K562 (cell line): ENCODE measurements around the gene GNB2. TPM values are rescaled to one million over a fixed set of nuclear protein-coding genes. Genes with fewer than 3 reads are reported as not detected.

Source experiments
- C11orf30 ChIP-seq: fragments of 450-650 bp; IDR thresholded peaks from 2 replicates; pipeline ENCODE4 v1.6.1; 2016; ENCODE audit warnings: low read depth, mild to moderate bottlenecking
- CREB3L1 ChIP-seq: fragments of 450-650 bp; IDR thresholded peaks from 2 replicates; pipeline ENCODE4 v1.6.1; 2014; ENCODE audit warnings: low read depth, mild to moderate bottlenecking, moderate library complexity, borderline replicate concordance
- ELK1 ChIP-seq: sonication (generic); formaldehyde crosslinking; IDR thresholded peaks from 2 replicates; pipeline ENCODE4 v1.8.1; 2022; ENCODE audit warnings: missing genetic modification reagents
- GATAD2B ChIP-seq: fragments of 450-650 bp; IDR thresholded peaks from 2 replicates; pipeline ENCODE4 v1.6.1; 2017; ENCODE audit warnings: mild to moderate bottlenecking, borderline replicate concordance
- HDGF ChIP-seq: fragments of 450-650 bp; IDR thresholded peaks from 2 replicates; pipeline ENCODE4 v1.6.1; 2016
- HEY1 ChIP-seq: fragments of 250-450 bp; sonication (Bioruptor Pico); IDR thresholded peaks from 2 replicates; pipeline ENCODE4 v1.5.0; 2020; ENCODE audit warnings: mild to moderate bottlenecking, moderate library complexity, borderline replicate concordance
- KAT7 ChIP-seq: sonication (generic); formaldehyde crosslinking; IDR thresholded peaks from 2 replicates; pipeline ENCODE4 v1.8.0; 2022; ENCODE audit warnings: missing genetic modification reagents, mild to moderate bottlenecking, borderline replicate concordance
- KLF13 ChIP-seq: fragments of 450-650 bp; IDR thresholded peaks from 2 replicates; pipeline ENCODE4 v1.6.1; 2016; ENCODE audit warnings: missing genetic modification characterization, low read depth, mild to moderate bottlenecking, missing compliant biosample characterization, moderate library complexity, borderline replicate concordance
- RBM22 ChIP-seq: fragments of 200-400 bp; formaldehyde crosslinking; IDR thresholded peaks from 2 replicates; pipeline ENCODE4 v1.6.1; 2018; ENCODE audit warnings: low read length, low read depth; ENCODE audit not compliant: poor library complexity, severe bottlenecking
- RERE ChIP-seq: sonication (generic); formaldehyde crosslinking; IDR thresholded peaks from 2 replicates; pipeline ENCODE4 v1.8.0; 2023; ENCODE audit warnings: missing genetic modification reagents, mild to moderate bottlenecking, borderline replicate concordance
- SPI1 ChIP-seq: IDR thresholded peaks from 2 replicates; pipeline ENCODE4 v1.6.1; 2011; ENCODE audit warnings: low read depth, low read length, control low read depth, borderline replicate concordance
- TCF7L2 ChIP-seq: fragments of 150-350 bp; IDR thresholded peaks from 2 replicates; pipeline ENCODE4 v1.6.1; 2016; ENCODE audit warnings: low read depth, mild to moderate bottlenecking, low read length, moderate library complexity
- TEAD2 ChIP-seq: fragments of 450-650 bp; IDR thresholded peaks from 2 replicates; pipeline ENCODE4 v1.6.1; 2016; ENCODE audit warnings: missing genetic modification characterization, control low read depth, missing compliant biosample characterization
- ZKSCAN1 ChIP-seq: fragments of 150-350 bp; IDR thresholded peaks from 2 replicates; pipeline ENCODE4 v1.6.1; 2016; ENCODE audit warnings: low read depth, low read length
- ZNF133 ChIP-seq: fragments of 250-450 bp; sonication (Bioruptor Pico); IDR thresholded peaks from 2 replicates; pipeline ENCODE4 v1.4.0; 2020; ENCODE audit warnings: mild to moderate bottlenecking
- ZNF217 ChIP-seq: sonication (generic); formaldehyde crosslinking; IDR thresholded peaks from 2 replicates; pipeline ENCODE4 v1.8.0; 2022; ENCODE audit warnings: mild to moderate bottlenecking, missing genetic modification reagents
- ZNF785 ChIP-seq: fragments of 250-450 bp; sonication (Bioruptor Pico); IDR thresholded peaks from 2 replicates; pipeline ENCODE4 v1.4.0; 2020; ENCODE audit warnings: mild to moderate bottlenecking
- polyA plus RNA-seq, 8 experiments: library from polyadenylated mRNA; depleted of rRNA in 4 of 8; stranded (reverse) in 5 of 8; unstranded in 3 of 8; fragments of >200 nt; fragmentation: Nextera tagmentation in 2 of 8; fragmentation: Illumina TruSeq in 1 of 8; extraction: Ambion mirVana in 2 of 8; extraction: Trizol in 1 of 8; gene quantifications; 2 replicates each; pipeline versions ENCODE4 v1.2.1 to v1.2.3, GENCODE V29; 2011 to 2014; ENCODE audit warnings: inconsistent platforms in 1 of 8, missing spikeins in 1 of 8
- total RNA-seq, 7 experiments: library from RNA; depleted of rRNA in 6 of 7; stranded (reverse); fragments of >200 nt in 6 of 7; fragmentation: Illumina TruSeq in 2 of 7; extraction: Trizol in 2 of 7; gene quantifications; 2 replicates each; pipeline versions ENCODE4 v1.2.1 to v1.2.3, GENCODE V29; 2011 to 2021; ENCODE audit warnings: low replicate concordance in 1 of 7

GNB2 gene
- total and polyA plus RNA-seq, 9 of the 15 experiments (the other 6 are each of a cell fraction or from before 2014, with no cell fraction given): 0.65 to 320 (median 104) TPM

- no peak for TF ChIP-seq TCF7L2
- 0 out of 2 replicates have a peak, but pooled peaks have one; percentile 29 for TF ChIP-seq HDGF
- TF ChIP-seq KLF13 (tag): no peak
- no peak for TF ChIP-seq ELK1
- TF ChIP-seq TEAD2: no peak
- no peak for TF ChIP-seq RBM22
- TF ChIP-seq KAT7 (CRISPR knock-in tag): peak; percentile 83; the same call in 1 of the 2 replicates
- no peak for TF ChIP-seq GATAD2B
- peak; percentile 49; the same call in 1 of the 2 replicates for TF ChIP-seq RERE
- no peak for TF ChIP-seq C11orf30
- peak; percentile 44; the same call in 1 of the 2 replicates for TF ChIP-seq SPI1
- no peak for TF ChIP-seq HEY1 (CRISPR knock-in tag)
- TF ChIP-seq CREB3L1: no peak
- TF ChIP-seq ZNF217 (CRISPR knock-in tag): no peak
- no peak for TF ChIP-seq ZNF785 (CRISPR knock-in tag)
- no peak; the same call in 1 of the 2 replicates for TF ChIP-seq ZNF133
- TF ChIP-seq ZKSCAN1: no peak
Observed at GRCh38 chr7:100640517-100641440, 32.8 kb upstream of the GNB2 start (continued).
